Measurements from ENCODE around the gene IL31RA. TPM values are rescaled to one million over a fixed set of nuclear protein-coding genes. Genes with fewer than 3 reads are reported as not detected.

IL31RA gene
- total and polyA plus RNA-seq, 2 experiments from 2014 or later, result not detected

GRCh38 chr5:55851675-55851979, 470 bp downstream of the IL31RA start:
- 0 out of 2 replicates have a peak overlapping the region, but pooled peaks have one; percentile 1 for H2AFZ ChIP-seq
- H3K27me3 Mint-ChIP-seq (ENCODE audit: insufficient read depth, low read depth, poor library complexity), result peaks cover 3% of the 10 kb centered on the region
- ATAC-seq, result no peak

GRCh38 chr5:55852503-55852902, 1.3 kb downstream of the IL31RA start:
- Mint-ChIP-seq H3K4me1 (no peaks in the 10 kb centered on the region; the same call in 2 of the 3 replicates), H3K9me3 (no peaks in the 10 kb centered on the region), H3K4me3 (no peak overlapping the region), H3K27me3 (ENCODE audit: insufficient read depth, low read depth, poor library complexity) (peaks cover 3% of the 10 kb centered on the region), H3K27ac (no peak overlapping the region), H3K36me3 (ENCODE audit: low read depth) (no peaks in the 10 kb centered on the region)
- no peaks in the 10 kb centered on the region for H3K36me3 ChIP-seq (ENCODE audit: insufficient read depth)
- no peaks in the 10 kb centered on the region for H3K79me2 ChIP-seq (replicated peaks; ENCODE audit: insufficient read depth)
- no peak overlapping the region for H3K4me3 ChIP-seq
- ATAC-seq (no peak), DNase-seq (ENCODE audit: low spot score) (no peak)
- H3K4me1 ChIP-seq (ENCODE audit: insufficient read depth), result no peaks in the 10 kb centered on the region
- H4K20me1 ChIP-seq (replicated peaks; ENCODE audit: insufficient read depth), result no peaks in the 10 kb centered on the region
- no peaks in the 10 kb centered on the region for H3F3A ChIP-seq (replicated peaks; ENCODE audit: low read depth)
- 0 out of 2 replicates have a peak overlapping the region, but pooled peaks have one; percentile 4 for H2AFZ ChIP-seq
- H3K9me2 ChIP-seq (ENCODE audit: insufficient read depth), result 0 out of 2 replicates have a peak, but pooled peaks cover 2% of the 10 kb centered on the region
- no peaks in the 10 kb centered on the region for H3K27me3 ChIP-seq (ENCODE audit: insufficient read depth)
- no peak overlapping the region for H3K4me2 ChIP-seq
- no peak overlapping the region for H3K27ac ChIP-seq (ENCODE audit: low read depth)
- TF ChIP-seq JUNB (IDR thresholded peaks at IDR 0.05; ENCODE audit: unreplicated experiment) (no peak), ZNF462 (CRISPR knock-in tag; IDR thresholded peaks at IDR 0.05) (no peak), POLR2AphosphoS5 (IDR thresholded peaks at IDR 0.05; ENCODE audit: low read depth) (no peak), CTCF (conservative IDR thresholded peaks at IDR 0.05; ENCODE audit: low read depth in 2 of 2) (no peak), CREB1 (CRISPR knock-in tag; IDR thresholded peaks at IDR 0.05; ENCODE audit: low read depth) (no peak), ETS1 (IDR thresholded peaks at IDR 0.05) (no peak), STAT1 (IDR thresholded peaks at IDR 0.05; ENCODE audit: unreplicated experiment) (no peak), EZH2phosphoT487 (IDR thresholded peaks at IDR 0.05; ENCODE audit: unreplicated experiment) (no peak)
- TF ChIP-seq, protein P1, sequence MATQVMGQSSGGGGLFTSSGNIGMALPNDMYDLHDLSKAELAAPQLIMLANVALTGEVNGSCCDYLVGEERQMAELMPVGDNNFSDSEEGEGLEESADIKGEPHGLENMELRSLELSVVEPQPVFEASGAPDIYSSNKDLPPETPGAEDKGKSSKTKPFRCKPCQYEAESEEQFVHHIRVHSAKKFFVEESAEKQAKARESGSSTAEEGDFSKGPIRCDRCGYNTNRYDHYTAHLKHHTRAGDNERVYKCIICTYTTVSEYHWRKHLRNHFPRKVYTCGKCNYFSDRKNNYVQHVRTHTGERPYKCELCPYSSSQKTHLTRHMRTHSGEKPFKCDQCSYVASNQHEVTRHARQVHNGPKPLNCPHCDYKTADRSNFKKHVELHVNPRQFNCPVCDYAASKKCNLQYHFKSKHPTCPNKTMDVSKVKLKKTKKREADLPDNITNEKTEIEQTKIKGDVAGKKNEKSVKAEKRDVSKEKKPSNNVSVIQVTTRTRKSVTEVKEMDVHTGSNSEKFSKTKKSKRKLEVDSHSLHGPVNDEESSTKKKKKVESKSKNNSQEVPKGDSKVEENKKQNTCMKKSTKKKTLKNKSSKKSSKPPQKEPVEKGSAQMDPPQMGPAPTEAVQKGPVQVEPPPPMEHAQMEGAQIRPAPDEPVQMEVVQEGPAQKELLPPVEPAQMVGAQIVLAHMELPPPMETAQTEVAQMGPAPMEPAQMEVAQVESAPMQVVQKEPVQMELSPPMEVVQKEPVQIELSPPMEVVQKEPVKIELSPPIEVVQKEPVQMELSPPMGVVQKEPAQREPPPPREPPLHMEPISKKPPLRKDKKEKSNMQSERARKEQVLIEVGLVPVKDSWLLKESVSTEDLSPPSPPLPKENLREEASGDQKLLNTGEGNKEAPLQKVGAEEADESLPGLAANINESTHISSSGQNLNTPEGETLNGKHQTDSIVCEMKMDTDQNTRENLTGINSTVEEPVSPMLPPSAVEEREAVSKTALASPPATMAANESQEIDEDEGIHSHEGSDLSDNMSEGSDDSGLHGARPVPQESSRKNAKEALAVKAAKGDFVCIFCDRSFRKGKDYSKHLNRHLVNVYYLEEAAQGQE (IDR thresholded peaks at IDR 0.05; ENCODE audit: unreplicated experiment), result no peak

More at GRCh38 chr5:55851675-55851979, 470 bp downstream of the IL31RA start:
- Histone ChIP-seq H3K27ac (ENCODE audit: low read depth) (no peak overlapping the region), H3K79me2 (replicated peaks; ENCODE audit: insufficient read depth) (no peaks in the 10 kb centered on the region), H3K9me2 (ENCODE audit: insufficient read depth) (0 out of 2 replicates have a peak, but pooled peaks cover 2% of the 10 kb centered on the region), H3K27me3 (ENCODE audit: insufficient read depth) (no peaks in the 10 kb centered on the region), H3K4me3 (no peak overlapping the region), H3K36me3 (ENCODE audit: insufficient read depth) (no peaks in the 10 kb centered on the region), H4K20me1 (replicated peaks; ENCODE audit: insufficient read depth) (no peaks in the 10 kb centered on the region), H3K4me1 (ENCODE audit: insufficient read depth) (no peaks in the 10 kb centered on the region), H3K4me2 (no peak overlapping the region), H3F3A (replicated peaks; ENCODE audit: low read depth) (no peaks in the 10 kb centered on the region)
- Mint-ChIP-seq H3K9me3 (no peaks in the 10 kb centered on the region), H3K27ac (no peak overlapping the region), H3K4me1 (no peaks in the 10 kb centered on the region; the same call in 2 of the 3 replicates), H3K4me3 (no peak overlapping the region), H3K36me3 (ENCODE audit: low read depth) (no peaks in the 10 kb centered on the region)
- TF ChIP-seq EZH2 (IDR thresholded peaks at IDR 0.05; ENCODE audit: low read depth, unreplicated experiment), result no peak
- DNase-seq (ENCODE audit: low spot score), result no peak
